HCT116 (cell line): Measurements from ENCODE around the gene RBM14.
"Not testable (repeated sequence)": the region's sequence is repeated elsewhere in the genome, so short reads cannot be mapped to it uniquely, and the experiment has no call there.

Experiments
- CEBPB ChIP-seq: IDR thresholded peaks from 2 replicates; pipeline ENCODE4 v1.6.1; 2012; ENCODE audit warnings: low read depth
- CTCF ChIP-seq, 3 experiments: fragments of 200-600 bp in 1 of 3; sonication (generic) in 1 of 3; IDR thresholded peaks in 2 of 3; conservative IDR thresholded peaks in 1 of 3; 2 replicates each; pipeline ENCODE4 v1.5.1; 2012 to 2017; ENCODE audit warnings: low read depth in 2 of 3, low read length in 2 of 3, antibody characterized with exemption in 1 of 3, borderline replicate concordance in 1 of 3, control low read depth in 1 of 3, mild to moderate bottlenecking in 1 of 3, mixed read lengths in 1 of 3, mixed run types in 1 of 3, moderate library complexity in 1 of 3; ENCODE audit not compliant: insufficient read depth in 1 of 3
- ELF1 ChIP-seq: IDR thresholded peaks from 2 replicates; pipeline ENCODE4 v1.6.1; 2012; ENCODE audit warnings: low read depth, borderline replicate concordance
- EZH2 ChIP-seq: fragments of 200-600 bp; sonication (generic); IDR thresholded peaks from 2 replicates; pipeline ENCODE4 v1.6.1; 2017; ENCODE audit warnings: antibody characterized with exemption, mixed run types
- FOSL1 ChIP-seq: IDR thresholded peaks from 2 replicates; pipeline ENCODE4 v1.6.1; 2012; ENCODE audit warnings: low read depth
- JUND ChIP-seq: IDR thresholded peaks from 2 replicates; pipeline ENCODE4 v1.6.1; 2012
- POLR2A ChIP-seq: IDR thresholded peaks from 2 replicates; pipeline ENCODE4 v1.7.0; 2011; ENCODE audit warnings: borderline replicate concordance; ENCODE audit not compliant: insufficient read depth, insufficient read length; ENCODE audit errors: extremely low read depth
- POLR2AphosphoS5 ChIP-seq: IDR thresholded peaks from 2 replicates; pipeline ENCODE4 v1.6.1; 2011; ENCODE audit warnings: mild to moderate bottlenecking, low read depth, low read length, moderate library complexity
- RAD21 ChIP-seq: IDR thresholded peaks from 2 replicates; pipeline ENCODE4 v1.6.1; 2012; ENCODE audit warnings: low read depth, mild to moderate bottlenecking
- REST ChIP-seq: IDR thresholded peaks from 2 replicates; pipeline ENCODE4 v1.6.1; 2012; ENCODE audit warnings: low read depth
- SP1 ChIP-seq: IDR thresholded peaks from 2 replicates; pipeline ENCODE4 v1.6.1; 2012; ENCODE audit warnings: low read depth
- YY1 ChIP-seq: IDR thresholded peaks from 2 replicates; pipeline ENCODE4 v1.6.1; 2011; ENCODE audit warnings: low read length, low read depth, moderate library complexity, mild to moderate bottlenecking; ENCODE audit not compliant: insufficient replicate concordance; ENCODE audit errors: extremely low read depth
- ZBTB33 ChIP-seq: IDR thresholded peaks from 2 replicates; pipeline ENCODE4 v1.6.1; 2011; ENCODE audit warnings: mild to moderate bottlenecking, low read length, moderate library complexity; ENCODE audit not compliant: insufficient replicate concordance; ENCODE audit errors: extremely low read depth

GRCh38 chr11:66606608-66607007 is 9.8 kb upstream of the RBM14 start:
- not testable (repeated sequence) for TF ChIP-seq CTCF (IDR thresholded peaks at IDR 0.05 in 2 of 3, conservative IDR thresholded peaks at IDR 0.05 in 1 of 3; ENCODE audit: borderline replicate concordance in 1 of 3, insufficient read depth in 1 of 3, low read depth in 2 of 3, low read length in 2 of 3); POLR2A; REST; YY1; ELF1; EZH2; ZBTB33; FOSL1; POLR2AphosphoS5; JUND; SP1; CEBPB; RAD21
